Common myeloid progenitor, CD34-positive (primary cell): ENCODE results near the gene LIN54. TPM values are rescaled to one million over a fixed set of nuclear protein-coding genes. Genes with fewer than 3 reads are reported as not detected.
"Not testable (repeated sequence)": the region's sequence is repeated elsewhere in the genome, so short reads cannot be mapped to it uniquely, and the experiment has no call there.

ENCODE experiments used
- CTCF ChIA-PET: fragments of 350-600 bp; sonication (Branson Sonifier 250); formaldehyde crosslinking; loops from one replicate; lab custom pipeline; 2021; ENCODE audit warnings: antibody characterized with exemption; lab: Charles Lee
- POLR2A ChIA-PET: fragments of 350-600 bp; sonication (Branson Sonifier 250); formaldehyde crosslinking; loops from one replicate; lab custom pipeline; 2021; ENCODE audit warnings: antibody characterized with exemption; lab: Charles Lee
- DNase-seq, 3 donors: peaks; one replicate each; pipeline versions ENCODE4 v3.0.0 to v3.0.0-alpha.2; 2013
- H3K27ac ChIP-seq, 2 experiments: 1 replicate in 1 of 2; 2 replicates in 1 of 2; pipeline ENCODE4 v1.7.0; 2013; ENCODE audit warnings: inconsistent platforms in 2 of 2, low read length in 2 of 2, mild to moderate bottlenecking in 2 of 2, low read depth in 1 of 2, moderate library complexity in 1 of 2; ENCODE audit not compliant: severe bottlenecking in 2 of 2, insufficient read depth in 1 of 2, poor library complexity in 1 of 2
- H3K27me3 ChIP-seq, 5 experiments: replicated peaks in 2 of 5; 1 replicate in 3 of 5; 2 replicates in 2 of 5; pipeline versions ENCODE4 v1.6.1 to v1.7.0; 2013; ENCODE audit warnings: low read length in 4 of 5, mild to moderate bottlenecking in 2 of 5, moderate library complexity in 2 of 5, inconsistent platforms in 1 of 5; ENCODE audit not compliant: insufficient read depth in 5 of 5, control insufficient read depth in 4 of 5
- H3K36me3 ChIP-seq, 4 experiments: 1 replicate in 2 of 4; 2 replicates in 2 of 4; pipeline versions ENCODE4 v1.6.1 to v1.7.0; 2013; ENCODE audit warnings: low read length in 3 of 4, control low read depth in 1 of 4, mild to moderate bottlenecking in 1 of 4; ENCODE audit not compliant: control insufficient read depth in 4 of 4, insufficient read depth in 4 of 4
- H3K4me1 ChIP-seq, 4 experiments: 1 replicate in 3 of 4; 2 replicates in 1 of 4; pipeline versions ENCODE4 v1.6.1 to v1.7.1; 2013; ENCODE audit warnings: low read length in 3 of 4, mild to moderate bottlenecking in 3 of 4, control low read depth in 1 of 4, inconsistent platforms in 1 of 4, moderate library complexity in 1 of 4; ENCODE audit not compliant: control insufficient read depth in 4 of 4, insufficient read depth in 4 of 4; ENCODE audit errors: control extremely low read depth in 1 of 4
- H3K4me3 ChIP-seq, 7 experiments: 1 replicate in 4 of 7; 2 replicates in 3 of 7; pipeline versions ENCODE4 v1.5.1 to v1.7.0; 2013; ENCODE audit warnings: mild to moderate bottlenecking in 7 of 7, low read length in 6 of 7, moderate library complexity in 6 of 7, inconsistent platforms in 2 of 7, low read depth in 2 of 7, control low read depth in 1 of 7; ENCODE audit not compliant: insufficient read depth in 4 of 7, control insufficient read depth in 1 of 7; ENCODE audit errors: extremely low read depth in 1 of 7
- H3K9me3 ChIP-seq, 5 experiments: 1 replicate in 4 of 5; 2 replicates in 1 of 5; pipeline versions ENCODE4 v1.6.1 to v1.7.1; 2013; ENCODE audit warnings: low read length in 4 of 5, mild to moderate bottlenecking in 2 of 5, inconsistent platforms in 1 of 5, low read depth in 1 of 5, moderate library complexity in 1 of 5; ENCODE audit not compliant: control insufficient read depth in 4 of 5, insufficient read depth in 2 of 5; ENCODE audit errors: control extremely low read depth in 1 of 5
- WGBS: methylation state at CpG from one replicate; pipeline ENCODE4 v1.1.5; 2013; ENCODE audit not compliant: insufficient coverage; 5-methylcytosine and 5-hydroxymethylcytosine counted together
- polyA plus RNA-seq: library from polyadenylated mRNA; unstranded; fragments of 120-200 nt; gene quantifications from one replicate; pipeline ENCODE4 v1.2.1, GENCODE V29; 2013

LIN54 gene
- 8.8 TPM for polyA plus RNA-seq

DNA sequence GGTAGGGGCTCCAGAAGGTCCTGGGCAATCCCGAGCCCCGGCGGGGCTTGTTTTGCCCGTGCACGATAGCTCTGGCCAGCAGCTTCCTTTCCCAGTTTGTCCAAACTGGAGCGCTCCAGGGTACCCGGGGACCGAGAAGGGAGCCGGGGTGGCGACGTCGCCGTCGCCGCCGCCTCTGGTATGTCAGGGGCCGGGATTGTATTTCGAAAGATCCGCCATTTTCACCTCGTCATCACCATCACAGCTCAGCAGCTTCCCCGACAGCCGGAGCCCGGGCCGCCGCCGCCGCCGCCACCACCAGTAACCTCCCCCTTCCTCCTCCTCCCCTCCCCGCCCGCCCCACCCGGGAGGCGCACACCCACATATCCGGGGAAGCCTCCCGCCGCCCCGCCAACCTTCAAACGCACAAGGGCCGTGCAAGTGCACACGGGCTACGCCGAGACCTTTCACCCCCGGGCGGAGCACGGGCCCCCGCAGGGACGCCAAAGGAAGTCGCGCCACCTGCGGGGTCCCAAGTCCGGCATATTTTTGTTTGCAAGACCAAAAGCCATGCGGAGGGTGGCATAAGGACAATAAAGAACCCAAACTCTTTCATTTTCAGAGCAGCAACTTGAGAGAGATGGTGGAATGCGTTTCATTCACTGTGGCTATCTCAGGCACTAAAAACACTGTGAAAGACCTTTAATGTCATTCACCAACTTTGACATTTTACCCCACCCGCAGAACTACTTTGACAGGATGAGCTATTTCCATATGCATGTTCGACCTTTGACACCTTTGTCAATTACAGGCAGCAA, at the start of gene LIN54:
LIN54 (minus strand) TSS at position 302 of the 797 bp plus-strand sequence. CDS start 25,979 bp downstream, outside the sequence.
- CTCF ChIA-PET: interaction anchor here (0.7 to 1.8 kb wide), 10 partner anchors 20 to 270 kb away, joined by 3 to 6 read pairs (median 3); no protein-coding TSS in a partner anchor
- H3K4me1 ChIP-seq: peaks cover 21 to 42% (median 29%) of the 10 kb centered on the region in 4 experiments
- peak; percentile 83 to 93 (median 85) for DNase-seq

DNA sequence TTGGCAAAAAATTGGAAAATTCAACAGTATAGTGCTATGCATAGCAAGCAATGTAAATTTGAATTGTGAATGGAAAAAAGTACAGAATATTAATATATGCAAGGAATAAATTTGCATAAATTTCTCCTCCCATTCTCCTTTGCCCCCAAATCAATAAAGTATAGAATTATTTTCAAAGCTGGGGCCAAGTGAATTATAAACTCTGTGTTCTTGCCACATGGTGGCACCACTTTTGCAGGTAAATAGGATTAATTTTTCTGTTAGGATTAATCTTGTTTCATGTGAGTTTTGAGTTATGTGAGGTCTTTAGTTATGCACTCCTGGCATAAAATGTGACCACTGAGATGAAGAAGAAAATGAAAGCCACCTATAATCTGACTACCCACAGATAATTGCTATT, 44.3 kb upstream of the LIN54 start:
- no peak overlapping the region for H3K4me3 ChIP-seq
- POLR2A ChIA-PET: no interaction called here
- peak; percentile 25 to 55 (median 47) for DNase-seq

More for the DNA sequence above, at the start of gene LIN54:
- H3K27ac ChIP-seq: peak within 1 kb of the TSS; percentile 84 to 95
- peaks cover 0 to 2% (median 0%) of the 10 kb centered on the region in 4 experiments for H3K36me3 ChIP-seq
- H3K4me3 ChIP-seq: peak within 1 kb of the TSS; percentile 80 to 97 (median 86)
- H3K9me3 ChIP-seq: no peaks in the 10 kb centered on the region
- 0% methylated on average over 22 of the region's 54 CpGs for WGBS
- H3K27me3 ChIP-seq: no peaks in the 10 kb centered on the region
- POLR2A ChIA-PET: interaction anchor here (0.8 to 1.5 kb wide), 2 partner anchors 24 to 111 kb away, joined by 3 to 5 read pairs; partner anchors contain the start of genes COPS4 and THAP9

DNA sequence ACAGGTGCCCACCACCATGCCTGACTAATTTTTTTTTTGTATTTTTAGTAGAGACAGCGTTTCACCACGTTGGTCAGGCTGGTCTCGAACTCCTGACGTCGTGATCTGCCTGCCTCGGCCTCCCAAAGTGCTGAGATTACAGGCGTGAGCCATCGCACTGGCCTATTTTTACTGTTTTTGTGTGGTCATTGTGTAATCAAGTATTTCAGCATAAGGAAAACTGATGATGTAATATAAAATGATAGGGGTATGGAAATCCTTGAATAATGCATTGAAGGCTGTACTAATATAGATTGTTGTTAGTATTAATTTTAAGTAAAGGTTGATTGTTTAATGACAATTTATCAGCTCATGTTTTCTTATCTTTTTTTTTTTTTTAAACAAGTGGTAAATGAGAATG, 38.2 kb upstream of the LIN54 start:
- CTCF ChIA-PET: interaction anchor here (1.3 to 2.2 kb wide), 4 partner anchors 10 to 216 kb away, joined by 4 to 6 read pairs (median 6); no protein-coding TSS in a partner anchor

More for the DNA sequence above, 44.3 kb upstream of the LIN54 start:
- H3K27me3 ChIP-seq: no peaks in the 10 kb centered on the region
- no peak overlapping the region for H3K27ac ChIP-seq
- H3K9me3 ChIP-seq: no peaks in the 10 kb centered on the region
- H3K4me1 ChIP-seq: no peaks in the 10 kb centered on the region
- CTCF ChIA-PET: interaction anchor here (1.0 to 1.8 kb wide), 6 partner anchors 11 to 226 kb away, joined by 3 to 5 read pairs (median 3); no protein-coding TSS in a partner anchor
- H3K36me3 ChIP-seq: peaks cover 15 to 55% (median 23%) of the 10 kb centered on the region in 4 experiments

DNA sequence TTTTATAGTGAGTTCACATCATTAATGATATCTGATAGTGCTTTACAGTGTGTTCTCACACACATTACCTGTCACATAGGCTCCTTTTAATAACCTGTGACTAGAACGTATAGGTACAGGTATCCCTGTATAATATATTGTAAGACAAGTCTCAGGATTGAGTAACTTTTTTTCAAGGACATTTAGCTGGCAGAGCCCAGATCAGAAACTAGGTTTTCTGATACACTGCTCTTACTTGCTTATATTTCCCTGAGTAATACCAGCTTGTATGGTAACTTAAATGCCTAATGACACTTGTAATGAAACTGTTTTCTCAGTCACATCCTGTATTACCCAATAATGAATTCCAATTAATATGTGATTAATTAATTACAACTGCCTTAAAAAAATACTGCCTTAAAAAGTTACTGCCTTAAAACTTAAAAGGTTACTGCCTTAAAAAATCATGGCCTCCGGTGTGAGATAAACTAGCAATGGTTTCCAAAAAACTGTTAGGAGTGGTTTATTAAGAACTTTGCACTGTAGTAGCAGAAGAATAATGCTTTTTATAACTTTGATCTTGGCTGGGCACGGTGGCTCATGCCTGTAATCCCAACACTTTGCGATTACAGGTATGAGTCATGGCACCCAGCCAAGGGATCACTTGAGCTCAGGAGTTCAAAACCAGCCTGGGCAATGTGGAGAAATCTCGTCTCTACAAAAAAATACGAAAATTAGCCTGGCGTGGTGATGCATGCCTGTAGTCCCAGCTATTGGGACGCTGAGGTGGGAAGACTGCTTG, 36.3 kb upstream of the LIN54 start:
- Histone ChIP-seq H3K27ac (no peak overlapping the region), H3K4me3 (no peak overlapping the region), H3K27me3 (no peaks in the 10 kb centered on the region), H3K9me3 (no peaks in the 10 kb centered on the region), H3K36me3 (peaks cover 3 to 32% (median 17%) of the 10 kb centered on the region in 4 experiments), H3K4me1 (no peaks in the 10 kb centered on the region)
- no peak for DNase-seq
- 97% methylated on average over 7 of the region's 8 CpGs for WGBS
- CTCF ChIA-PET: interaction anchor here (0.6 to 2.2 kb wide), 5 partner anchors 8 to 623 kb away, joined by 3 to 6 read pairs (median 6); no protein-coding TSS in a partner anchor
- POLR2A ChIA-PET: no interaction called here

More for the DNA sequence above, 38.2 kb upstream of the LIN54 start:
- H3K4me3 ChIP-seq, H3K9me3 ChIP-seq, POLR2A ChIA-PET, H3K4me1 ChIP-seq, H3K27me3 ChIP-seq, DNase-seq, H3K27ac ChIP-seq: not testable (repeated sequence)
- WGBS: 95% methylated on average over 7 of the region's 8 CpGs
- peaks cover 13 to 44% (median 29%) of the 10 kb centered on the region in 4 experiments for H3K36me3 ChIP-seq

DNA sequence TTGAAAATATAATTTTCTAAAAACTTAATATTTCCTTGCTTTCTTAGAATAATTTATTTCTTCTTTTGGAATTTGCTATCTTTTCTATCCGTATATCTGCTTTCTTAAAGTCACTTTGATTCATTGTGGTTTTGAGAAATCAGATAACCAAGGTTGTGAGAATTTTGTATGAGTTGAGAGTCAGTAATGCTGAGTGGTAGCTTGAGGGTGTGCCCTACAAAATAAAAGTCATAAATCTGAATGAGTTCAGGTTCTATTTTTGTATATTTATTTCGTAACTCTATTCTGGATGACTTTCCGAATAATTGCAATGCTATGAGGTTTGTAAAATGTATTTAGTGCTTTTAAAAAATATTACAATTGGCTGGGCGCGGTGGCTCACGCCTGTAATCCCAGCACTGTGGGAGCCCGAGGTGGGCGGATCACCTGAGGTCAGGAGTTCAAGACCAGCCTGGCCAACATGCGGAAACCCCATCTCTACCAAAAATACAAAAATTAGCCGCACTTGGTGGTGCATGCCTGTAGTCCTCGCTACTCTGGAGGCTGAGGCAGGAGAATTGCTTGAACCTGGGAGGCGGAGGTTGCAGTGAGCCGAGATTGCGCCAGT, 33.3 kb upstream of the LIN54 start:
- H3K36me3 ChIP-seq: peaks cover 0 to 7% (median 6%) of the 10 kb centered on the region in 4 experiments

DNA sequence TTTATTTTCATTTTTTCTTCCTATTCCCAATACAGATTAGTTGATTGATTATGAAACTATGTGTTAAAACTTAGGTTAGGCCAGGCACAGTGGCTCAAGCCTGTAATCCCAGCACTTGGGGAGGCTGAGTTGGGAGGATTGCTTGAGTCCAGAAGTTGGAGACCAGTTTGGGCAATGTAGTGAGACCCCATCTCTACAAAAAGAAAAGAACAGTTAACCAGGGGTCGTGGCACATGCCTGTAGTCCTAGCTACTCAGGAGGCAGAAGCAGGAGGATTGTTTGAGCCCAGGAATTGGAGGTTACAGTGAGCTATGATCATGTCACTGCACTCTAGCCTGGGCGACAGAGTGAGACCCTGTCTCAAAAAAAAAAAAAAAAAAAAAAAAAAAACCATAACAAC, 32.5 kb upstream of the LIN54 start:
- H3K4me3 ChIP-seq, H3K27ac ChIP-seq, H3K27me3 ChIP-seq, H3K4me1 ChIP-seq, DNase-seq, H3K36me3 ChIP-seq, H3K9me3 ChIP-seq, CTCF ChIA-PET: not testable (repeated sequence)
- POLR2A ChIA-PET: interaction anchor here (0.7 kb wide), 1 partner anchor 307 kb away, joined by 3 read pairs; no protein-coding TSS in a partner anchor
- WGBS: 100% methylated on average over 1 of the region's 2 CpGs

More for the DNA sequence above, 33.3 kb upstream of the LIN54 start:
- POLR2A ChIA-PET: interaction anchor here (0.7 kb wide), 1 partner anchor 306 kb away, joined by 3 read pairs; no protein-coding TSS in a partner anchor
- DNase-seq: no peak
- CTCF ChIA-PET: no interaction called here
- Histone ChIP-seq H3K4me3 (no peak overlapping the region), H3K4me1 (no peaks in the 10 kb centered on the region), H3K27me3 (no peaks in the 10 kb centered on the region), H3K9me3 (no peaks in the 10 kb centered on the region), H3K27ac (no peak overlapping the region)
- WGBS: no CpG with 5 or more reads among the region's 14 CpGs
